Lower lobe of right lung (tissue), 2 donors: ENCODE results near the gene PCK2. TPM values are rescaled to one million over a fixed set of nuclear protein-coding genes. Genes with fewer than 3 reads are reported as not detected.
"Not testable (repeated sequence)": the region's sequence is repeated elsewhere in the genome, so short reads cannot be mapped to it uniquely, and the experiment has no call there.

Experiments
- ATAC-seq, 2 donors: fragments of 200-7000 bp; cut with Tn5 transposase; one replicate each; pipeline ENCODE4 v1.9.1; 2020 to 2022; ENCODE audit warnings: mild to moderate bottlenecking in 2 of 2, moderate library complexity in 2 of 2
- DNase-seq: peaks from one replicate; pipeline ENCODE4 v3.0.0-alpha.2; 2020
- H3K27ac ChIP-seq: fragments of 200-600 bp; one replicate; pipeline ENCODE4 v1.8.0; 2022
- H3K27me3 ChIP-seq: fragments of 200-600 bp; one replicate; pipeline ENCODE4 v1.8.0; 2022; ENCODE audit warnings: low read depth
- H3K36me3 ChIP-seq: fragments of 200-600 bp; one replicate; pipeline ENCODE4 v1.8.0; 2022; ENCODE audit warnings: mild to moderate bottlenecking
- H3K4me1 ChIP-seq: fragments of 200-600 bp; one replicate; pipeline ENCODE4 v1.8.0; 2022
- H3K4me3 ChIP-seq: fragments of 200-600 bp; one replicate; pipeline ENCODE4 v1.8.0; 2022; ENCODE audit warnings: mild to moderate bottlenecking
- H3K9me3 ChIP-seq: fragments of 200-600 bp; one replicate; pipeline ENCODE4 v1.8.0; 2022
- intact Hi-C: fragments of 100-400 bp; cut with DNase I; formaldehyde crosslinking; loops from one replicate; pipeline ENCODE4 v1.11.0; 2022
- long read RNA-seq: library from polyadenylated mRNA; unstranded; transcript quantifications from one replicate; pipeline ENCODE4 v2.0.0, GENCODE V29; 2021
- total RNA-seq: library from RNA; stranded (reverse); fragmentation: NEBNext Ultra II Directional; extraction: Animal tissue kit (Norgen Biotek cat#: 25700); gene quantifications from one replicate; pipeline ENCODE4 v1.2.1, GENCODE V29; 2021
- TF ChIP-seq, protein P1 (sequence below): fragments of 200-600 bp; IDR thresholded peaks from one replicate; pipeline ENCODE4 v1.8.0; 2022; ENCODE audit warnings: antibody characterized with exemption, mild to moderate bottlenecking
- donor health status: DM: no; HTN: yes; CAD: no; lungs with severe emphysema.

The PCK2 gene
- total RNA-seq = 42.8 TPM
- long read RNA-seq, transcript PCK2-203 (10 exons, 2,505 nt) = minor isoform, 14 of 98 reads
- long read RNA-seq, transcript PCK2-201 (10 exons, 2,357 nt) = major isoform, 44 of 98 reads
- long read RNA-seq, partial matches to known transcripts = 17 of 98 reads
- long read RNA-seq, other reads (novel, unspliced or antisense) = 23 of 98 reads

DNA sequence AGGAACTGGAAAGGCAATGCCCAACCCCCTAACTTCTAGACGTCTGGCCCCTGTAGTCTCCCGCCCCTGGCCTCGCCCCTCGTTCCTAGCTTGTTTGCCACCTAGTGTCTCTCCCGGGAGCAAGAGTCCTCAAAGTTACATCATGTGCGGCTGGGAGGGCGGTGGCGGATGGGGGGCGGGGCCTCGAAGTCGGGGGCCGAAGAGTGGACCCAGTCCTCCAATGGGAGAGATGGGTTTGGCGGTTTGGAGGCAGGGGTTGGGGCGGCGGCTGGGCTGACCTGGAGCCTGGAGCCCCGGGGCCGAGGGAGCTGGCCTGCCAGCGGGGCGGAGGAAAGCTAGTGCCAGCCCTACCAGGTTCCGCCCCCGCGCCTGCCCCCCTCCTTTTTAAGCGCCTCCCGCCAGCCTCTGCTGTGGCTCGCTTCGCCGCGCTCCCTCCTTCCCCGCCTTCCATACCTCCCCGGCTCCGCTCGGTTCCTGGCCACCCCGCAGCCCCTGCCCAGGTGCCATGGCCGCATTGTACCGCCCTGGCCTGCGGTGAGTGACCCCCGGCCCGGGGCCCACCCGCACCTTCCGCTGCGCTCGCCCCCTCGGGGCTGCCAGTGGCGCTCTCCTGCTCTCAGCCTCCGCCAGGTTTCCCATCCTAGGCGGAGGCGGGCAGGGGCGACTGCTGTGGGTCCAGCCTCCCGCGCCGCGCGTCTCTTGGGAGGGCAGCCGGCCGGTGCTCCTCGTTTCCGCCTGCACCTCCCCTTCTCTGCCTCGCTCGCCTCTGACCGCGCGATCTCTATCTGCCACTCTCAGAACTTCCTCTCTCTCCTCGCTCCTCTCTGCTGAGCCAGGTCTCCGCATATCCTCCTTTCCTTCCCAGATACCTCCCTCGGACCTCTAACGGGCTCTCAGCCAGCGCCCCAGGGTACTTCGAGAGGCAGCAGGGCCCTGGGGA is at the start of gene PCK2:
TSS of gene PCK2 (plus strand) at position 411 of the 940 bp plus-strand sequence. CDS start at position 506, 95 bp downstream.
- intact Hi-C loops = no loop called here
- peaks cover 31% of the 10 kb centered on the region for H3K4me1 ChIP-seq
- TF ChIP-seq, protein P1, sequence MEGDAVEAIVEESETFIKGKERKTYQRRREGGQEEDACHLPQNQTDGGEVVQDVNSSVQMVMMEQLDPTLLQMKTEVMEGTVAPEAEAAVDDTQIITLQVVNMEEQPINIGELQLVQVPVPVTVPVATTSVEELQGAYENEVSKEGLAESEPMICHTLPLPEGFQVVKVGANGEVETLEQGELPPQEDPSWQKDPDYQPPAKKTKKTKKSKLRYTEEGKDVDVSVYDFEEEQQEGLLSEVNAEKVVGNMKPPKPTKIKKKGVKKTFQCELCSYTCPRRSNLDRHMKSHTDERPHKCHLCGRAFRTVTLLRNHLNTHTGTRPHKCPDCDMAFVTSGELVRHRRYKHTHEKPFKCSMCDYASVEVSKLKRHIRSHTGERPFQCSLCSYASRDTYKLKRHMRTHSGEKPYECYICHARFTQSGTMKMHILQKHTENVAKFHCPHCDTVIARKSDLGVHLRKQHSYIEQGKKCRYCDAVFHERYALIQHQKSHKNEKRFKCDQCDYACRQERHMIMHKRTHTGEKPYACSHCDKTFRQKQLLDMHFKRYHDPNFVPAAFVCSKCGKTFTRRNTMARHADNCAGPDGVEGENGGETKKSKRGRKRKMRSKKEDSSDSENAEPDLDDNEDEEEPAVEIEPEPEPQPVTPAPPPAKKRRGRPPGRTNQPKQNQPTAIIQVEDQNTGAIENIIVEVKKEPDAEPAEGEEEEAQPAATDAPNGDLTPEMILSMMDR = peak; percentile 5
- peak within 1 kb of the TSS; percentile 94 for H3K4me3 ChIP-seq
- DNase-seq (peak; percentile 98), ATAC-seq (peak; percentile 96 to 97)
- H3K36me3 ChIP-seq = peaks cover 16% of the 10 kb centered on the region
- H3K9me3 ChIP-seq = no peaks in the 10 kb centered on the region
- no peaks in the 10 kb centered on the region for H3K27me3 ChIP-seq
- peak within 1 kb of the TSS; percentile 98 for H3K27ac ChIP-seq

DNA sequence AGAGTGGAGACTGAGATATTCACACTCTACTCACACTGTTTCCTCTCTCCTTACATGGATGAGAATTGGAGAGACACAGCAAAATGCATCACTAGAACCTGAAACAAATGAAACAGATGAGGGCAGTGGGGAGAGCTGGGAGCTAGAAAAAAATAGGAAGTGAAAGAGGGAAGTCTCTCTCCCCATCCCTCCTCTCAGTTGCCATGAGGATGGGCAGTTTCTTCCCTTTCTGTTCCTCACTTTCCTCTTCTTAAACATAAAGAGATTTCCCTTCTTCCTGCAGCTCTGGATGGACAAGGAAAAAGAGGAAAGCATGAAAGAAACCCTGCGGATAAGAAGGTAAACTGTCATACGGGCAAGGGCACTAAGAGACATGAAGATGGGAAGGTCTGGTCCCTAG is 45.1 kb upstream of the PCK2 start:
- H3K36me3 ChIP-seq, ATAC-seq, H3K4me3 ChIP-seq, H3K27me3 ChIP-seq, DNase-seq, H3K9me3 ChIP-seq, intact Hi-C loops, H3K27ac ChIP-seq: not testable (repeated sequence)
- H3K4me1 ChIP-seq = peaks cover 15% of the 10 kb centered on the region

DNA sequence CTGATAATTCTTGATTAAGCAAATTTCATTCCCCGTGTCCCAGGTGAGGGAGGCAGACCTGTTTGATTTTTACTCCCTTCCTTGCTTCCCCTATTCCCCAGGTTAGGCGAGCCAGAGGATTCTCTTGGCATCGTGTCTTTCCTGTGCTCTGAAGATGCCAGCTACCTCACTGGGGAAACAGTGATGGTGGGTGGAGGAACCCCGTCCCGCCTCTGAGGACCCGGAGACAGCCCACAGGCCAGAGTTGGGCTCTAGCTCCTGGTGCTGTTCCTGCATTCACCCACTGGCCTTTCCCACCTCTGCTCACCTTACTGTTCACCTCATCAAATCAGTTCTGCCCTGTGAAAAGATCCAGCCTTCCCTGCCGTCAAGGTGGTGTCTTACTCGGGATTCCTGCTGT is 43.4 kb upstream of the PCK2 start:
- ATAC-seq, H3K27me3 ChIP-seq, H3K36me3 ChIP-seq, H3K27ac ChIP-seq, DNase-seq, intact Hi-C loops, H3K4me3 ChIP-seq, H3K9me3 ChIP-seq: not testable (repeated sequence)
- H3K4me1 ChIP-seq = peaks cover 15% of the 10 kb centered on the region

DNA sequence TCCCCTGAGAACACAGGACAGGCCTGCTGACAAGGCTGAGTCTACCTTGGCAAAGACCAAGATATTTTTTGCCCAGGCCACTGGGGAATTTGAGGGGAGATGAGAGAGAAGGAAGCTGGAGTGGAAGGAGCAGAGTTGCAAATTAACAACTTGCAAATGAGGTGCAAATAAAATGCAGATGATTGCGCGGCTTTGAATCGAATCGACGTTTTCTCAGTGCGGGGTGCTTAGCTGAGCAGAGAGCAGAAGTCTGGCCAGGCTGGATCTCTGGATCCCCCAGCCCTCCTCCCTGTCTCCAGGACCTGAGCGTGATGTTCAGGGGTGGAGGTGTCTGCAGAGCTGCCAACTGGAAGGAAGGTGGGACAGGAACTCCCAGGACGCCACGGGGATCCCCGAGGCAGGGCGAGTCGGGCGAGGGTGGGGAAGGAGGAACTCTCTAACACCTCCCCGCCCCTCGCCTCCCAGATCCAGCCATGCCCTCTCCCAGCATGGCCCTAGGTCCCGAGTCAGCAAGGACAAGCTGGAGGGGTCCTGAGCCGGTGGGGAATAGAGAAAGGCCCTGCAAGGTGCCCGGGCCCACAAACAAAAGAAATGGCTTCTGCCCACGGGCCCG is 42.8 kb upstream of the PCK2 start:
- Histone ChIP-seq H3K9me3 (no peaks in the 10 kb centered on the region), H3K4me3 (peak overlapping the region; percentile 68), H3K27ac (peak overlapping the region; percentile 68), H3K27me3 (peaks cover 5% of the 10 kb centered on the region), H3K36me3 (no peaks in the 10 kb centered on the region), H3K4me1 (peaks cover 15% of the 10 kb centered on the region)
- TF ChIP-seq, protein P1 = no peak
- peak; percentile 6 to 25 for ATAC-seq
- intact Hi-C loops = no loop called here
- DNase-seq = no peak

- peak within 1 kb of the TSS; percentile 68 for H3K4me3 ChIP-seq
- intact Hi-C loops = no loop called here
- H3K27me3 ChIP-seq = peaks cover 5% of the 10 kb centered on the region
- H3K9me3 ChIP-seq = no peaks in the 10 kb centered on the region
- no peaks in the 10 kb centered on the region for H3K36me3 ChIP-seq
- DNase-seq (peak; percentile 85), ATAC-seq (peak; percentile 91 to 94)
- peaks cover 15% of the 10 kb centered on the region for H3K4me1 ChIP-seq
- H3K27ac ChIP-seq = peak within 1 kb of the TSS; percentile 68
- TF ChIP-seq, protein P1 = no peak
Measured at GRCh38 chr14:24051789-24052655, 42.1 kb upstream of the PCK2 start, which contains the start of gene CARMIL3. CARMIL3 (plus strand) TSS chr14:24052009; CDS start chr14:24052154, 145 bp downstream.
